Measurements from ENCODE around the gene ERC2.

Gene ERC2

DNA sequence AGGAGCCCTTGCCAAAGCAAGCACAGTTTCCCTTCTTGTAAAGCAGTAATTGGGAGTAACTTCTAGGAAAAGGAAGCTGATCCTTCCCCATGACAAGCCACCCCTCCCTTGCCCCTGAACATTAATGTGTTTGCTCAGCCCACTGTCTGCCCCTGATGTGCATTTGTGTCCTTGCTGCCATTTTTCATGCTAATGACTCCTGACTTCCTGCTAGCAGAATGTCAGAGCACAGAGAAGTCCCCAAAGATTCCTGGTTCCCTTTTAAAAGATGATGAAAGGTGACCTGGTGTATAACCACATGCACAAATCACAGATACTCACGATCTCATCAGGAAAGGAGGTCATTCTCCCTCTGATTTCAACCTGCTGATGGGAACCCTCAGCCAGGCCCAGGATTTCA is 936.9 kb downstream of the ERC2 start:
- Histone ChIP-seq H4K8ac (ENCODE audit: low read depth, low read length) (no peak overlapping the region), H2AFZ (ENCODE audit: insufficient read depth, low read length, poor library complexity) (no peak overlapping the region), H4K91ac (ENCODE audit: low read depth, low read length) (no peak overlapping the region), H3K79me2 (ENCODE audit: control insufficient read depth, insufficient read depth, low read length, poor library complexity) (no peaks in the 10 kb centered on the region), H3K9ac (ENCODE audit: low read length) (no peak overlapping the region), H3K4ac (ENCODE audit: low read depth, low read length) (no peak overlapping the region), H2BK12ac (ENCODE audit: low read length) (no peak overlapping the region), H4K12ac (ENCODE audit: low read depth, low read length) (no peak overlapping the region), H2BK5ac (ENCODE audit: low read depth, low read length, poor library complexity) (no peak overlapping the region), H2BK120ac (ENCODE audit: insufficient read depth, low read length, poor library complexity) (no peak overlapping the region), H3K23ac (ENCODE audit: low read length) (no peak overlapping the region), H3K36me3 (ENCODE audit: control insufficient read depth in 1 of 2, insufficient read depth in 2 of 2, low read length in 2 of 2) (no peaks in the 10 kb centered on the region), H2AK5ac (ENCODE audit: low read length) (no peak overlapping the region), H3K14ac (ENCODE audit: low read length) (no peak overlapping the region), H3K18ac (ENCODE audit: low read length) (no peak overlapping the region), H3K4me3 (ENCODE audit: low read depth, low read length) (no peak overlapping the region), H3K9me3 (ENCODE audit: insufficient read depth, low read depth, low read length) (peaks cover 3% of the 10 kb centered on the region), H3K27ac (ENCODE audit: low read depth, low read length) (no peak overlapping the region), H3K4me1 (ENCODE audit: control insufficient read depth in 1 of 2, insufficient read depth in 2 of 2, low read length in 2 of 2) (peaks cover 5% of the 10 kb centered on the region in 2 experiments), H3K4me2 (ENCODE audit: low read length) (no peak overlapping the region), H3K27me3 (ENCODE audit: insufficient read depth, low read length) (no peaks in the 10 kb centered on the region), H3K79me1 (ENCODE audit: low read length) (no peaks in the 10 kb centered on the region)
- DNase-seq = no peak
- no CpG with 5 or more reads among the region's 1 CpG for WGBS (ENCODE audit: extremely low coverage, insufficient coverage, insufficient read length)

DNA sequence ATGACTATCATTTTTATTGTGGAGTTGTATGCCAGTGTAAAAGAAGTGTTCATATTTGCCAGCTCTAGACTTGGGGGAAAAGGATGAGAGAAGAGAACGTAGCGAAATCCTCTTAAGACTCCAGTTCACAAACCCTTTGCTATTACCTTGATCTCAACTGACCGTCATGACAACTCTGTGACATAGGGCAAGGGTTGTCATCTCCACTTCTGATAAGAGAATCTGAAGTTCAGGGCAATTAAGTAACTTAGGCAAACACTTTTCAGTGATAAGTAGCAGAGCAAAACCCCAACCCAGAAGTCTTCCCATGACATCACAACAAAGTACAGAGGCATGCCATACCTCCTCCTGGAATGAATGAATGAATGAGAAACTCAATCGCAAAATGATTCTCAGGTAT is 940.9 kb downstream of the ERC2 start:
- H4K12ac ChIP-seq (ENCODE audit: low read depth, low read length) = no peak overlapping the region
- no peak overlapping the region for H3K18ac ChIP-seq (ENCODE audit: low read length)
- no peaks in the 10 kb centered on the region for H3K27me3 ChIP-seq (ENCODE audit: insufficient read depth, low read length)
- no peaks in the 10 kb centered on the region for H3K79me2 ChIP-seq (ENCODE audit: control insufficient read depth, insufficient read depth, low read length, poor library complexity)
- no peak overlapping the region for H3K4me3 ChIP-seq (ENCODE audit: low read depth, low read length)
- H2AFZ ChIP-seq (ENCODE audit: insufficient read depth, low read length, poor library complexity) = no peak overlapping the region
- DNase-seq = no peak
- H3K27ac ChIP-seq (ENCODE audit: low read depth, low read length) = no peak overlapping the region
- WGBS (ENCODE audit: extremely low coverage, insufficient coverage, insufficient read length) = no CpG with 5 or more reads among the region's 4 CpGs
- H3K14ac ChIP-seq (ENCODE audit: low read length) = no peak overlapping the region
- H4K8ac ChIP-seq (ENCODE audit: low read depth, low read length) = no peak overlapping the region
- no peak overlapping the region for H2BK5ac ChIP-seq (ENCODE audit: low read depth, low read length, poor library complexity)
- no peaks in the 10 kb centered on the region for H3K36me3 ChIP-seq (ENCODE audit: control insufficient read depth in 1 of 2, insufficient read depth in 2 of 2, low read length in 2 of 2)
- H4K91ac ChIP-seq (ENCODE audit: low read depth, low read length) = no peak overlapping the region
- H2BK12ac ChIP-seq (ENCODE audit: low read length) = no peak overlapping the region
- H3K4me2 ChIP-seq (ENCODE audit: low read length) = no peak overlapping the region
- H3K79me1 ChIP-seq (ENCODE audit: low read length) = no peaks in the 10 kb centered on the region
- H2AK5ac ChIP-seq (ENCODE audit: low read length) = no peak overlapping the region
- H3K9ac ChIP-seq (ENCODE audit: low read length) = no peak overlapping the region
- no peak overlapping the region for H3K4ac ChIP-seq (ENCODE audit: low read depth, low read length)
- no peak overlapping the region for H3K23ac ChIP-seq (ENCODE audit: low read length)
- H3K9me3 ChIP-seq (ENCODE audit: insufficient read depth, low read depth, low read length) = no peaks in the 10 kb centered on the region
- H2BK120ac ChIP-seq (ENCODE audit: insufficient read depth, low read length, poor library complexity) = no peak overlapping the region
- H3K4me1 ChIP-seq (ENCODE audit: control insufficient read depth in 1 of 2, insufficient read depth in 2 of 2, low read length in 2 of 2) = peaks cover 2 to 3% of the 10 kb centered on the region in 2 experiments

DNA sequence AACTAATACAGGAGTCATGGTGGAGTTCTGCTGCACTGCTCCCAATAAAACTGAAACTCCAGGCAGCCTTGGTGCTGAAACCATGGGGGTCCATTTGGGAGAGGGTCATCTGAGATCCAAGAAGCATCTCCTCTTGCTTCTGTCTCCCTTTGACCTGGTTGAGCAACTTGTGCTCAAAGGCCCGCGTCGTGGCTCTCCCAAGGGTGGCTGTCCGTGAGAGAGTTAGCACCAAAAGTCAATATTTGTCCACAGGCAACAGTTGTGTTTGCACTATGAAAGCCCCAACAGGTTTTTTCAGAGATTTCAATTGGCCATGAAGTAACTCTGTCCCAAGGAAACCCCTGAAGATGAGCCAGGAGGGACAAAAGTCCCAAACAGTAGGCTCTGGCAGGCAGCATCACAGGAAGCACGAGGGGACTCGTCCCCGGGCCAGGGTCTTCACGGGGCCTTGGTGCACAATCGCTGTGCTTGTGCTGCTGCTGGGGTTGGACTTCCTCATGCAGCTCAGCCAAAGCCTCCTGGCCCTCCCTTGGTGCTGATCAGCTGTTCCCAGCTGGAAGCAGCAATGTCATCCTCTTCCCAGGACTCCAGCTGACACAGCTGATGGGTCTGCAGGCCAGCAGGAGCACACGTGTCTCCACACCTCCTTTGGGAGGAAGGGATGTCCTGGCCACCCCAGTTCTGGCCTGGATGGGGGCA is 941.8 kb downstream of the ERC2 start:
- H3K4me2 ChIP-seq (ENCODE audit: low read length) = no peak overlapping the region
- no peaks in the 10 kb centered on the region for H3K9me3 ChIP-seq (ENCODE audit: insufficient read depth, low read depth, low read length)
- no peak overlapping the region for H3K18ac ChIP-seq (ENCODE audit: low read length)
- H3K79me1 ChIP-seq (ENCODE audit: low read length) = peaks cover 2% of the 10 kb centered on the region
- H2BK120ac ChIP-seq (ENCODE audit: insufficient read depth, low read length, poor library complexity) = no peak overlapping the region
- H3K79me2 ChIP-seq (ENCODE audit: control insufficient read depth, insufficient read depth, low read length, poor library complexity) = no peaks in the 10 kb centered on the region
- H3K4me3 ChIP-seq (ENCODE audit: low read depth, low read length) = no peak overlapping the region
- H3K23ac ChIP-seq (ENCODE audit: low read length) = no peak overlapping the region
- H3K4ac ChIP-seq (ENCODE audit: low read depth, low read length) = no peak overlapping the region
- DNase-seq = no peak
- H3K9ac ChIP-seq (ENCODE audit: low read length) = no peak overlapping the region
- H4K12ac ChIP-seq (ENCODE audit: low read depth, low read length) = no peak overlapping the region
- peaks cover 6 to 7% of the 10 kb centered on the region in 2 experiments for H3K4me1 ChIP-seq (ENCODE audit: control insufficient read depth in 1 of 2, insufficient read depth in 2 of 2, low read length in 2 of 2)
- H4K91ac ChIP-seq (ENCODE audit: low read depth, low read length) = no peak overlapping the region
- WGBS (ENCODE audit: extremely low coverage, insufficient coverage, insufficient read length) = no CpG with 5 or more reads among the region's 10 CpGs
- H2AFZ ChIP-seq (ENCODE audit: insufficient read depth, low read length, poor library complexity) = no peak overlapping the region
- no peak overlapping the region for H4K8ac ChIP-seq (ENCODE audit: low read depth, low read length)
- no peak overlapping the region for H3K14ac ChIP-seq (ENCODE audit: low read length)
- no peak overlapping the region for H2BK5ac ChIP-seq (ENCODE audit: low read depth, low read length, poor library complexity)
- no peak overlapping the region for H2AK5ac ChIP-seq (ENCODE audit: low read length)
- no peak overlapping the region for H2BK12ac ChIP-seq (ENCODE audit: low read length)
- H3K36me3 ChIP-seq (ENCODE audit: control insufficient read depth in 1 of 2, insufficient read depth in 2 of 2, low read length in 2 of 2) = no peaks in the 10 kb centered on the region
- no peak overlapping the region for H3K27ac ChIP-seq (ENCODE audit: low read depth, low read length)
- H3K27me3 ChIP-seq (ENCODE audit: insufficient read depth, low read length) = no peaks in the 10 kb centered on the region

DNA sequence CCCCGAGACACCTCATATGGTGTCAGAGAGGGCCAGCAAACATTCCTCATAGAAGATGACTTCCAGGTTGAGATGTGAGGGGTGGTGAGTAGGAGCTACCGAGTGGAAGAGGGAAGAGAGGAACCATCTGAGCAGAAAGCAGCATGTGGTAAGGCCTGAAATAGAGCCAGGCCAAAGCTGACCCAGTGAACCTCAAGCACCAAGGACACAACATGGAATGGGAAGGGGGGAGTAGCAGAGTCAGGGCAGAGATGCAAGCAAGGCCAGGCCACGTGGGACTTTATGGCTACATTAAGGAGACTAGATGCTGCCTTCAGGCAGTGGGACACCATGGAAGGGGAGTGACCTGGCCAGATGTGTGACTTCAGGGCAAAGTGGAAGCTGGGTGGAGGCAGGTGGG is 942.8 kb downstream of the ERC2 start:
- no peaks in the 10 kb centered on the region for H3K27me3 ChIP-seq (ENCODE audit: insufficient read depth, low read length)
- H3K4me1 ChIP-seq (ENCODE audit: control insufficient read depth in 1 of 2, insufficient read depth in 2 of 2, low read length in 2 of 2) = peaks cover 13% of the 10 kb centered on the region in 2 experiments
- H3K14ac ChIP-seq (ENCODE audit: low read length) = no peak overlapping the region
- H4K8ac ChIP-seq (ENCODE audit: low read depth, low read length) = no peak overlapping the region
- no peak overlapping the region for H2AK5ac ChIP-seq (ENCODE audit: low read length)
- H2BK120ac ChIP-seq (ENCODE audit: insufficient read depth, low read length, poor library complexity) = no peak overlapping the region
- no peak for DNase-seq
- no peaks in the 10 kb centered on the region for H3K36me3 ChIP-seq (ENCODE audit: control insufficient read depth in 1 of 2, insufficient read depth in 2 of 2, low read length in 2 of 2)
- peak overlapping the region; percentile 37 for H3K23ac ChIP-seq (ENCODE audit: low read length)
- H3K18ac ChIP-seq (ENCODE audit: low read length) = no peak overlapping the region
- H3K4ac ChIP-seq (ENCODE audit: low read depth, low read length) = no peak overlapping the region
- H3K9me3 ChIP-seq (ENCODE audit: insufficient read depth, low read depth, low read length) = no peaks in the 10 kb centered on the region
- no peak overlapping the region for H3K4me3 ChIP-seq (ENCODE audit: low read depth, low read length)
- H3K79me1 ChIP-seq (ENCODE audit: low read length) = peaks cover 3% of the 10 kb centered on the region
- H3K9ac ChIP-seq (ENCODE audit: low read length) = no peak overlapping the region
- H3K4me2 ChIP-seq (ENCODE audit: low read length) = no peak overlapping the region
- no peak overlapping the region for H2BK5ac ChIP-seq (ENCODE audit: low read depth, low read length, poor library complexity)
- no peak overlapping the region for H4K91ac ChIP-seq (ENCODE audit: low read depth, low read length)
- no peak overlapping the region for H2BK12ac ChIP-seq (ENCODE audit: low read length)
- H2AFZ ChIP-seq (ENCODE audit: insufficient read depth, low read length, poor library complexity) = no peak overlapping the region
- WGBS (ENCODE audit: extremely low coverage, insufficient coverage, insufficient read length) = no CpG with 5 or more reads among the region's 3 CpGs
- no peak overlapping the region for H3K27ac ChIP-seq (ENCODE audit: low read depth, low read length)
- H3K79me2 ChIP-seq (ENCODE audit: control insufficient read depth, insufficient read depth, low read length, poor library complexity) = no peaks in the 10 kb centered on the region
- no peak overlapping the region for H4K12ac ChIP-seq (ENCODE audit: low read depth, low read length)
